Stimulated activated CD4-positive, alpha-beta T cell treated with anti-CD3 and anti-CD28 coated beads, TNF-alpha, amount 100 ng/mL, for 24 hours (primary cell): Measurements from ENCODE around the gene TATDN2.
A peak's percentile ranks its signal among the peaks of the same experiment; 100 is the strongest.

Experiments used
- DNase-seq, 3 experiments: peaks; one replicate each; pipeline ENCODE4 v3.0.0-alpha.2; 2020; ENCODE audit warnings: low read depth in 3 of 3

Gene TATDN2, protein sequence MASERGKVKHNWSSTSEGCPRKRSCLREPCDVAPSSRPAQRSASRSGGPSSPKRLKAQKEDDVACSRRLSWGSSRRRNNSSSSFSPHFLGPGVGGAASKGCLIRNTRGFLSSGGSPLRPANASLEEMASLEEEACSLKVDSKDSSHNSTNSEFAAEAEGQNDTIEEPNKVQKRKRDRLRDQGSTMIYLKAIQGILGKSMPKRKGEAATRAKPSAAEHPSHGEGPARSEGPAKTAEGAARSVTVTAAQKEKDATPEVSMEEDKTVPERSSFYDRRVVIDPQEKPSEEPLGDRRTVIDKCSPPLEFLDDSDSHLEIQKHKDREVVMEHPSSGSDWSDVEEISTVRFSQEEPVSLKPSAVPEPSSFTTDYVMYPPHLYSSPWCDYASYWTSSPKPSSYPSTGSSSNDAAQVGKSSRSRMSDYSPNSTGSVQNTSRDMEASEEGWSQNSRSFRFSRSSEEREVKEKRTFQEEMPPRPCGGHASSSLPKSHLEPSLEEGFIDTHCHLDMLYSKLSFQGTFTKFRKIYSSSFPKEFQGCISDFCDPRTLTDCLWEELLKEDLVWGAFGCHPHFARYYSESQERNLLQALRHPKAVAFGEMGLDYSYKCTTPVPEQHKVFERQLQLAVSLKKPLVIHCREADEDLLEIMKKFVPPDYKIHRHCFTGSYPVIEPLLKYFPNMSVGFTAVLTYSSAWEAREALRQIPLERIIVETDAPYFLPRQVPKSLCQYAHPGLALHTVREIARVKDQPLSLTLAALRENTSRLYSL

DNA sequence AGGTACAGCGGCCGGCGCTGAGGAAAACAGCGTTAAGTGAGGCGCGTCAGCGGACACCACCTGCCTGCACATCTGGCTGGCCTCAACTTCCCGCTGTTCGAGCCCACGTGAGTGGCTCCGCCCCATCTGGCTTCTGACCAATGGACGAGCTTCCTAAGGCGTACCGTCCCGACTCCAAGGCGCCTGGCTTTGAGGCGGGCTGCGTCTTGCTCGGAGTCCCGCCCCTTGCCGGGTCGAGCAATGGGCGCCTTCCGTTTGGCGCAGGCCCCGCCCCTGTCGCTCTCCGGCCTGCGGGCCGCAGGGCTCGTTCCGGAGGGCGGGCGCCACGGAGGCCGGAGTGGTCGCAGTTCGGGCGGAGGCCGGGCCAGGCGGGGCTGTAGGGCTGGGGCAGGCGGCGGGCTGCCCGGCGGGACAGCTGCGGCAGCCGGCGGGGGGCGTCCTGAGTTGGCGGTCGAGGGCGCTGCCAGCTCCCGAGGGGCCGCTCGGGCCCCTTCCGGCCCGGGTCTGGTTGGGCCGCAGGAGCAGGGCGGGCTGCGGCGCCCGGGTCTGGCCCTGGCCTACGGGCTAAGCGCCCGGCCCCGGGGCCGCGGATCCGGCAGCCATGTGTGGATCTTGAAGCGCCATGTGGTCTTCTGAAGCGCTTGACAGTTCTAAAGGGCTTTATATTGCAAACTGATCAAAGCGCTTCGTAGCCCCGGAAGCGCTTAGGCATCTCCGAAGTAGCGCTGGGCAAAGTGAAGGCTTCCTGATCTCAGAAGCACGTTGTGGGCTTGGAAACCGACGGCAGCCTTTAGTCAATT, at the start of gene TATDN2:
TATDN2 (plus strand) TSS at position 276 of the 800 bp plus-strand sequence. CDS start 742 bp downstream, outside the sequence.
- DNase-seq: peak; percentile 85 to 96 (median 88)

DNA sequence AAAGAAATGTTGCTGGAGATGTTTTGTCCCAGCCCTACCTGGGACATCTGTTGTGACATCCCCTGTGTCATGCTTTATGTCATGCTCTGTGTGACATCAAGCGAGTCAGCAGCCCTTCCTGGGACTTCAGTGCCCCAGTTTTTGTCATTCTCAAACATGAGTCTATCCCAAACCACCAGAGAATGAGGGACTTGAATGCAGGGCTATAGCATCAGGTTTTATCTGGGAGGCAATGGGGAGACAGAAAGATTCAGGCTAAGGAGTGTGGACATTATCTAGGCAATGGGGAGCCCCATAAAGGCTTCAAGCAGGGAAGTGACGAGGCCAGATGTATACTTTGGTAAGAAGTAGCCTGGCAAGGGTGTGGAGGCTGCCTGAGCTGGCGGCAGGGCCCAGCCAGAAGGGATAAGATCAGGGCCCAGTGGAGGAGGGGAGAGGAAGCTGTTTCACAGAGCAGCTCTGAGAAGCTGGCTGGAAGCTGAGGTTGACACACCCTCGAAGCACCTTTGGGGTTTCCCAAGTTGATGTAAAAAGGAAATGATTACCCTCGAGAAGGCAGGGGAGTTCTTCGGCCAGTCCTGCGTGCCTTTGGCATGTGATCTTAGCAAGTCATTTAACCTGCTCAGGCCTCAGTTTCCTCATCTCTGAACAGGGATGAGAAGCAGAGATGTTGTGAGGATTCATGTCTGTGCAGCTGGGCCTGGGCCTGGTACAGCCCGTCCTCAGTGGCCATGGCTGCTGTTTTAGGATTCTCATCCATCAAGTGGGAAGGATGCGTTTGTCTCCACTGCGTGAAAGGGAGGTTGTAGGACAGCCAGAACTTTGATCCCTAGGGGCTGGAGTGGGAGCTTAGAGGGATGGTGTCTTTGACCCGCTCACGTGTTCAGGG, 49.3 kb upstream of the TATDN2 start:
- peak; percentile 31 to 64 (median 45) for DNase-seq

DNA sequence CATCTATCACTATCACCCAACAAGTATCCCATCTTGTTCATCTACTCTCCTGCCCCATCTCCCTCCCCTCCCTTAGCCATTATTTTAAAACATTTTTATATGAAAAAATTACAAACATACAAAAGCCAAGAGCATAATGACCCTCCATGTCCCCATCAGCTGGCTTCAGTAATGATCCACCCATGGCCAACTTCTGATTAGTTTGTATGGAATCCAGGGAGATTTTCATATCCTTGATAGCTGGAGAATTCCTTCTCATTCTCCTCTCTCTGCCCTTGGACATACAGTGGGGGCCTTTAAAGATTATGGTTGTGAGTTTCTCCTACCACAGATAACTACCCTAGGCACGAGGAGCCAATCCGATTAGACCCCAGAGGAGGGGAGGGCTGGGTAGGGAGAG, 43.3 kb upstream of the TATDN2 start:
- DNase-seq: no peak

GRCh38 chr3:10205451-10206165, 42.7 kb upstream of the TATDN2 start:
- DNase-seq: no peak

DNA sequence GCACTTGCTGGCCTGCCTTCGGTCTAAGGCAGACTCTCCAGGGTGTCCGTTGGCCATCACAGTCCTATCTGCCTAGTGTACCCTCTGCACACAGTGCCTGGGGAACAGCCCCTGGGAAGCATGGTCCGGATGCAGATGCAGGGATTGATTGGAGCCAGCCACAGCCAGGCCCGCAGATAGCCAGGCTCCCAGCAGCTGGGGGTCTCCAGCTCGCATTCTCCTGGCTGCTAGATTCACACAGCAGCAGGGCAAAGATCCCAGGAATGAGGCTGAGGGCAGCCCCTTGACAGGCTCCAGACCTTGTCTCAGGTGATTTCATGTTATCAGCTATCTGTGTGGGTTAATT, 42.1 kb upstream of the TATDN2 start:
- DNase-seq: no peak

- DNase-seq: no peak
Measured at GRCh38 chr3:10213156-10213792, 35.0 kb upstream of the TATDN2 start.

- no peak for DNase-seq
Measured at GRCh38 chr3:10215578-10216368, 32.5 kb upstream of the TATDN2 start.

DNA sequence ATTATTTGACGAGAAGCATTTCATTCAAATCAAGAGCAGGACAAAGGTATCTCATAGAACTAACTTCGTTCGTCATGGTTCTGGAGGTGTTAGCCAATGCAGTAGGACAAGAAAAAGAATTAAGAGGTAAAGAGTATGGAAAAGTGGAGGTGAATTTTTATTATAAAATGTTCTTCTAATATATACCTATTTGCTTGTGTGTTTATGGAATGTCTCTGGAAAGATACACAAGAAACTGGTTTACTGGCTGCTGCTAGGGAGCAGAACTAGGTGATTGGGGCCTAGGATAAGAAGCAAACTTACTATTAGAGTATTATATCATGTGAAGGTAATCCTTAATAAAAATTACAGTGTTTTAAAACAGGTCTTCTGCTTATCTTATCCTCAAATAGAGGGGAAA, 30.9 kb upstream of the TATDN2 start:
- DNase-seq: no peak

DNA sequence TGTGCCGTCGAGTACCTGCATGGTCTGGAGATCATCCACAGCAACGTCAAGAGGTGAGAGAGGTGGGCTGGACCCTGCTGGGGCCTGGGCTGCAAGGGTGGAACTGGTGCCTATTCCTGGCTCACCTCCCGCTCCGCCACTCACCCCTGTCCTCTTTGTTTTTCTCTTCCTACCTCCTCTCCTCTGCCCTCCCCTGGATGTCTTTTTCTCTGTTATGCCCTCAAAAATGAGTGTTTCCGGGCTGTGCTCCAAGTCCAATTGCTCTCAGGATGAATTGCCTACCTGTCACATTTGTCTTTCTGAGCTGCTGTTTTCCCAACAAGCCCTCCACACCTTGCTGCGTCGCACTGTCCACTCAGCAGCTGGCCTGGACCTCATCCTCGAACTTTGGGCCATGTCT, 28.5 kb upstream of the TATDN2 start:
- DNase-seq: no peak

GRCh38 chr3:10223676-10224639, 24.3 kb upstream of the TATDN2 start:
- peak in 1 of 3 experiments; percentile 37 for DNase-seq

- peak in 1 of 3 experiments; percentile 66 for DNase-seq
Measured at GRCh38 chr3:10224794-10225665, 23.2 kb upstream of the TATDN2 start.

- no peak for DNase-seq
Measured at GRCh38 chr3:10226293-10226692, 22.0 kb upstream of the TATDN2 start.

GRCh38 chr3:10228248-10228950, 19.9 kb upstream of the TATDN2 start:
- peak in 1 of 3 experiments; percentile 61 for DNase-seq

DNA sequence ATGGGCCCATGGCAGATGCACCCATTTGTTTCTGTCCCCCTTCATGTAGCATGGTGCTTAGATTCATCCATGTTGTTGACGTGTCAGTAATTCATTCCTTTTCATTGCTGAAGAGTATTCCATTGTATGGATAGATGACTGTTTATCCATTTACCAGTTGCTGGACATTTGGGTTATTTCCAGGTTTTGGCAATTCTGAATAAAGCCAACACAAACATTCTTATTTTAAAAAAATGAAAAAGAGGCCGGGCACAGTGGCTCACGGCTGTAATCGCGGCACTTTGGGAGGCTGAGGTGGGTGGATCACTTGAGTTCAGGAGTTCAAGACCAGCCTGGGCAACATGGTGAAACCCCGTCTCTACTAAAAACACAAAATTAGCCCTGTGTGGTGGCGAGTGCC, 18.7 kb upstream of the TATDN2 start:
- DNase-seq: no peak

DNA sequence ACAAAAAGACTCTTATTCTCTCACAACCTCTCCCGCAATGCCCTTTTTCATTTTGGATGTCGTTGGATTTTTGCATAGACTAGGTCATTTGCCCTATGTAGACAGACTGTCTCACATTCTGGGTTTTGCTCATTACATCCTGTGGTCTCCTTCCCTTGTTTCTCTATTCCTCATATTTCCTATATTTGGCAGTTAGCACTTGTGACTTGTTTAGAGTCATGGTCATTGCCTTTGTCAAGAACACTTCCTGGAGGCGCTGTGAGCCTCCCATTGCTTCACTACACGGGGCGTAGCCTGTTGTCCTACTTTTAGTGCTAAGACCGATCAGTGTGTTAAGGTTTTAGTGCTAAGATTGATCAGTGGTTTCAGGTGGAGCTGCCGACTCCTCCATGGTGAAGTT, 16.1 kb upstream of the TATDN2 start:
- DNase-seq: no peak

DNA sequence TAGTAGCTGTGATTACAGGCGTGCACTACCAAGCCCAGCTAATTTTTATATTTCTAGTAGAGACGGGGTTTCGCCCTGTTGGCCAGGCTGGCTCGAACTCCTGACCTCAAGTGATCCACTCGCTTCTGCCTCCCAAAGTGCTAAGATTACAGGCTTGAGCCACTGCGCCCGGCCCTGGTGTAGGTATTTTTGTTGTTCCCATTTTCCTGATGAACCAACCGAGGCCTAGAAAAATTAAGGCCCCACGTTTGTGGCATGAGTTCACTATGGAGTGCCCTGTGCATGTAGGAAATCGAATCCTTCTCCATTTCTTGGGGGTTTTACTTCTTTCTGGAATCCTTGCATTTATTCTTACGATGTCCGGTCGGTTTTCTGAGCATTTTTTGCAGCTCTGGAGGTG, 14.3 kb upstream of the TATDN2 start:
- DNase-seq: no peak
